GM18951 (cell line): ENCODE measurements around the gene PIGL.

Source experiments
- POLR2A ChIP-seq: IDR thresholded peaks from 4 replicates; pipeline ENCODE4 v1.6.1; 2011; ENCODE audit warnings: mild to moderate bottlenecking; ENCODE audit not compliant: insufficient read length, insufficient read depth; ENCODE audit errors: extremely low read depth
- in situ Hi-C: fragments of 300-500 bp; cut with MboI; formaldehyde crosslinking; loops from one replicate; pipeline ENCODE4 v1.12.0; 2022; ENCODE audit warnings: low sequenced_read_pairs, mixed read lengths, inconsistent platforms; ENCODE audit not compliant: unreplicated experiment

The PIGL gene

GRCh38 chr17:16272111-16272840, 55.3 kb downstream of the PIGL start:
- no peak for TF ChIP-seq POLR2A
- in situ Hi-C loops = no loop called here

DNA sequence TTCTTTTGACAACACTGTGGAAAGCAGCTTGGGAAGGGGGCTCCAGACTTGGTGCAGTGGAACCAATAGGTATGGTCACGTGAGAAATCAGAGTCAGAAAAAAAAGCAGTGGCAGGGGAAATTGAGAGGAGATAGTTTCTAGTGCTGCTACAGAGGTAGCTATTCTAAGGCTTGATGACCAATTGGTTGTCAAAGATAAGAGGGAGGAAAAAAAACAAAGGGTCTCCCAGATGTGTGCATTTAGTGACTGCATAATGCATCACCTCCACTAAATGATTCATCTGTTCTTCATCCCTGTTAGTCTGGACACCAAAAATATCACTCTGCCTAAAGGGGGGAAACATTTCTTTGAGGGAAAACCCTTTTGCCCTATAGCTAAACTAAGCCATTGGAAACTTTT, 56.5 kb downstream of the PIGL start:
- in situ Hi-C loops = no loop called here
- TF ChIP-seq POLR2A = no peak

GRCh38 chr17:16273929-16274339, 56.9 kb downstream of the PIGL start:
- in situ Hi-C loops = no loop called here

DNA sequence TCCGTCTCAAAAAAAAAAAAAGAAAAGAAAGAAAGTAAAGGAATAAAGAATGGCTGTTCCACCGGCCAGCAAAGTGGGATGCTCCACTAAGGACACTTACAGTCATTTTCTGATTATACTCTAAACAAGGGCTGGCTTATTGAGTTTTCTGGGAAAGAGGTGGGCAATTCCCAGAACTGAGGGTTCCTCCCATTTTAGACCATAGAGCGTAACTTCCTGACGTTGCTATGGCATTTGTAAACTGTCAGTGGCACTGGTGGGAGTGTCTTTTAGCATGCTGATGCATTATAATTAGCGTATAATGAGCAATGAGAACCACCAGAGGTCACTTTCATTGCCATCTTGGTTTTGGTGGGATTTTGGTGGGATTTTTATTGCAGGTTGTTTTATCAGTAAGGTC, 58.0 kb downstream of the PIGL start:
- TF ChIP-seq POLR2A = no peak
- in situ Hi-C loops = no loop called here

More at GRCh38 chr17:16273929-16274339, 56.9 kb downstream of the PIGL start:
- no peak for TF ChIP-seq POLR2A

GRCh38 chr17:16277163-16277562, 60.2 kb downstream of the PIGL start:
- in situ Hi-C loops = no loop called here
- no peak for TF ChIP-seq POLR2A

GRCh38 chr17:16281351-16281750, 64.3 kb downstream of the PIGL start:
- in situ Hi-C loops = no loop called here
- no peak for TF ChIP-seq POLR2A

GRCh38 chr17:16282522-16282921, 65.5 kb downstream of the PIGL start:
- in situ Hi-C loops = no loop called here

GRCh38 chr17:16283705-16284104, 66.7 kb downstream of the PIGL start:
- in situ Hi-C loops = no loop called here
- TF ChIP-seq POLR2A = no peak

More at GRCh38 chr17:16282522-16282921, 65.5 kb downstream of the PIGL start:
- no peak for TF ChIP-seq POLR2A

- in situ Hi-C loops = no loop called here
- no peak for TF ChIP-seq POLR2A
These were observed 68.6 kb downstream of the PIGL start for GRCh38 chr17:16285646-16286008.

- in situ Hi-C loops = no loop called here
- TF ChIP-seq POLR2A = peak; percentile 87
These were observed 69.3 kb downstream of the PIGL start for GRCh38 chr17:16286009-16286946.

- in situ Hi-C loops = no loop called here
- TF ChIP-seq POLR2A = peak; percentile 31
These were observed 70.0 kb downstream of the PIGL start for GRCh38 chr17:16286947-16287562.

DNA sequence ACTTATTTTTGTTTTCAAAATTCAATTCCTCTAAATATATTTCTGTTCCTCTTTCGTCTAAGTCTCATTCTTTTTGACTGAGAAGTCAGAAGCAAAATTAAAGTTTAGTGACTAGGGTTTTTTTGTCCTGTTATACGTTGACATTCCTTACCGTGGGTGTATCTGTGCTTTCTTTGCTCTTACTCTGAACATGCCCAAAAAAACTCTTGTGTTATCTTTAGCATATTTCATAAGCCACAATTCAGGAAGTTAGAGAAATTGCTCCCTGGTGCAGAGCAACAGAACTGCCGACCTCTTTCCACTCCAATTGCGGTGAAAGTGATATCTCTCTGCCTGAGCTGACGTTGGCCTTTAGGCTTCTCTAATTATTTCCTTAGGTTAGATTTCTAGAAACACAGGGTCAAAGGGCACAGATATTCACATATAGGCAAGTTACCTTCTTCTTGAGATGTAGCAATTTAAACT, 70.6 kb downstream of the PIGL start:
- no peak for TF ChIP-seq POLR2A
- in situ Hi-C loops = no loop called here
